ENCODE results near the gene RNASE2.

RNASE2 gene

DNA sequence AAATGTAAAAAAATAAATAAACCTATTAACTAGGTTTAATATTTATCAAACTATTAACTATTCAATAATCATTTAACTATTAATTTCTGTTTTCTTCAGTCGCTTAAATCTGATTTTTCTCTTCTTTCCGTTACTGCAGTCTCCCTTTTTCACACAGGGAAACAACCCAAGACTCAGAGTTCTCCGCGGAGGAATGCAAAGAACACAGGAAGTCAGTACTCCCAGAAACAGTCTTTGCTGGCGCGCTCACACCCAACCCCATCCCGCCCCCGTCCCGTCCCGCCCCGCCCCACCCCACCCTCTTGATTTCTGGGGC is 34.1 kb downstream of the RNASE2 start:
- Histone ChIP-seq H3K4me2 (ENCODE audit: low read depth, low read length, poor library complexity, severe bottlenecking) (peak overlapping the region; percentile 86), H4K20me1 (ENCODE audit: low read depth, low read length) (no peaks in the 10 kb centered on the region), H3K9me2 (replicated peaks; ENCODE audit: insufficient read depth, low read length) (no peaks in the 10 kb centered on the region), H2AFZ (ENCODE audit: low read depth, low read length, severe bottlenecking) (peak overlapping the region; percentile 77), H3K4me3 (ENCODE audit: insufficient read depth, low read length, poor library complexity, severe bottlenecking) (peak overlapping the region; percentile 45), H3K27me3 (ENCODE audit: low read length) (no peaks in the 10 kb centered on the region), H3K9ac (ENCODE audit: low read length) (peak overlapping the region; percentile 87; the same call in 1 of the 2 replicates), H3K79me2 (ENCODE audit: insufficient read depth, low read length) (peaks cover 24% of the 10 kb centered on the region), H3F3A (ENCODE audit: insufficient read depth) (peaks cover 4% of the 10 kb centered on the region; the same call in 1 of the 2 replicates), H3K27ac (ENCODE audit: low read depth, low read length) (peak overlapping the region; percentile 60), H3K9me3 (ENCODE audit: insufficient read depth, low read length) (no peaks in the 10 kb centered on the region), H3K36me3 (ENCODE audit: low read length) (peaks cover 21% of the 10 kb centered on the region)
- no peak for TF ChIP-seq CTCF (IDR thresholded peaks at IDR 0.05; ENCODE audit: insufficient read depth, low read length, poor library complexity, severe bottlenecking)

DNA sequence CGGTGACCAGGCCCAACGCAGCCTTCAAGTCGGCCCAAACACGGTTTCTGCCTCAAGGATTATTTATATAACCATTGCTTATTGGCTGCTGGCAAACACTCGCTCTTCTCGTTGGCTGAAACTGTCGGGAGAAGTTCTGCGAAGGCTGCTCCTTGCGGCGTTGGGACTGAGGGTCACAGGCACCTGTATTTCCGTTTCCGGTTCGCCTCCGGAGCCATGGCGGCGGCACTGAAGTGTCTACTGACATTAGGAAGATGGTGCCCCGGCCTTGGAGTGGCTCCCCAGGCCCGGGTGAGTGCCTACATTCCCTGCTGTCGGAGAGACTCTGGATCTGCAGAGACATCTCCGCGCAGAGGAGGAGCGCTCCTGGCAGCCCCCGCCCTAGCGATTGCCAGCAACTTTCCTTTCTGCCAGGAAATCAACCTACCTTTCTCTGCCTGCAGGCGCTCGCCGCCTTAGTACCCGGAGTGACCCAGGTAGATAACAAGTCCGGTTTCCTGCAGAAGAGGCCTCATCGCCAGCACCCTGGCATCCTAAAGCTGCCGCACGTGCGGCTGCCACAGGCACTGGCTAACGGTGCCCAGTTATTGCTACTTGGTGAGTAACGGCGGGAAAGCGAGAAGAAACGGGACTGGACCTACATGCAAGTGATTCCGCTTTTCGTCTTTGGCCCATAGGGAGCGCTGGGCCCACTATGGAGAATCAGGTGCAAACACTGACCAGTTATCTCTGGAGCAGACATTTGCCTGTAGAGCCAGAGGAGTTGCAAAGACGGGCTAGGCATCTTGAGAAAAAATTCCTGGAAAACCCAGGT is 34.7 kb downstream of the RNASE2 start, which contains the start of gene METTL17:
TSS of gene METTL17 (plus strand) at position 194 of the 814 bp plus-strand sequence. CDS start at position 217, 23 bp downstream.
- Histone ChIP-seq H3F3A (ENCODE audit: insufficient read depth) (peaks cover 4% of the 10 kb centered on the region; the same call in 1 of the 2 replicates), H3K4me3 (ENCODE audit: insufficient read depth, low read length, poor library complexity, severe bottlenecking) (peak within 1 kb of the TSS; percentile 74), H3K9me3 (ENCODE audit: insufficient read depth, low read length) (no peaks in the 10 kb centered on the region), H3K4me2 (ENCODE audit: low read depth, low read length, poor library complexity, severe bottlenecking) (peak within 1 kb of the TSS; percentile 86), H3K36me3 (ENCODE audit: low read length) (peaks cover 24% of the 10 kb centered on the region), H3K27ac (ENCODE audit: low read depth, low read length) (peak within 1 kb of the TSS; percentile 60), H3K9ac (ENCODE audit: low read length) (peak within 1 kb of the TSS; percentile 87), H3K9me2 (replicated peaks; ENCODE audit: insufficient read depth, low read length) (no peaks in the 10 kb centered on the region), H3K27me3 (ENCODE audit: low read length) (no peaks in the 10 kb centered on the region), H4K20me1 (ENCODE audit: low read depth, low read length) (no peaks in the 10 kb centered on the region), H2AFZ (ENCODE audit: low read depth, low read length, severe bottlenecking) (peak within 1 kb of the TSS; percentile 91), H3K79me2 (ENCODE audit: insufficient read depth, low read length) (peaks cover 24% of the 10 kb centered on the region)
- TF ChIP-seq CTCF (IDR thresholded peaks at IDR 0.05; ENCODE audit: insufficient read depth, low read length, poor library complexity, severe bottlenecking) (peak; percentile 50), EZH2phosphoT487 (conservative IDR thresholded peaks at IDR 0.05; ENCODE audit: low read length) (no peak)

- TF ChIP-seq EZH2phosphoT487 (conservative IDR thresholded peaks at IDR 0.05; ENCODE audit: low read length) = no peak
- TF ChIP-seq CTCF (IDR thresholded peaks at IDR 0.05; ENCODE audit: insufficient read depth, low read length, poor library complexity, severe bottlenecking) = no peak
- no peaks in the 10 kb centered on the region for H3K9me2 ChIP-seq (replicated peaks; ENCODE audit: insufficient read depth, low read length)
- H3K9ac ChIP-seq (ENCODE audit: low read length) = no peak overlapping the region
- no peaks in the 10 kb centered on the region for H4K20me1 ChIP-seq (ENCODE audit: low read depth, low read length)
- H3K79me2 ChIP-seq (ENCODE audit: insufficient read depth, low read length) = peaks cover 8% of the 10 kb centered on the region
- H3K9me3 ChIP-seq (ENCODE audit: insufficient read depth, low read length) = no peaks in the 10 kb centered on the region
- H3K27ac ChIP-seq (ENCODE audit: low read depth, low read length) = no peak overlapping the region
- H3K4me3 ChIP-seq (ENCODE audit: insufficient read depth, low read length, poor library complexity, severe bottlenecking) = no peak overlapping the region
- H3F3A ChIP-seq (ENCODE audit: insufficient read depth) = no peaks in the 10 kb centered on the region
- no peaks in the 10 kb centered on the region for H3K27me3 ChIP-seq (ENCODE audit: low read length)
- no peak overlapping the region for H2AFZ ChIP-seq (ENCODE audit: low read depth, low read length, severe bottlenecking)
- peaks cover 24% of the 10 kb centered on the region for H3K36me3 ChIP-seq (ENCODE audit: low read length)
- H3K4me2 ChIP-seq (ENCODE audit: low read depth, low read length, poor library complexity, severe bottlenecking) = no peak overlapping the region
Measured at GRCh38 chr14:20996521-20996920, 41.2 kb downstream of the RNASE2 start.

Measured in SU-DHL-6 (cell line).